ENCODE measurements around the gene PLXND1.

PLXND1 gene

DNA sequence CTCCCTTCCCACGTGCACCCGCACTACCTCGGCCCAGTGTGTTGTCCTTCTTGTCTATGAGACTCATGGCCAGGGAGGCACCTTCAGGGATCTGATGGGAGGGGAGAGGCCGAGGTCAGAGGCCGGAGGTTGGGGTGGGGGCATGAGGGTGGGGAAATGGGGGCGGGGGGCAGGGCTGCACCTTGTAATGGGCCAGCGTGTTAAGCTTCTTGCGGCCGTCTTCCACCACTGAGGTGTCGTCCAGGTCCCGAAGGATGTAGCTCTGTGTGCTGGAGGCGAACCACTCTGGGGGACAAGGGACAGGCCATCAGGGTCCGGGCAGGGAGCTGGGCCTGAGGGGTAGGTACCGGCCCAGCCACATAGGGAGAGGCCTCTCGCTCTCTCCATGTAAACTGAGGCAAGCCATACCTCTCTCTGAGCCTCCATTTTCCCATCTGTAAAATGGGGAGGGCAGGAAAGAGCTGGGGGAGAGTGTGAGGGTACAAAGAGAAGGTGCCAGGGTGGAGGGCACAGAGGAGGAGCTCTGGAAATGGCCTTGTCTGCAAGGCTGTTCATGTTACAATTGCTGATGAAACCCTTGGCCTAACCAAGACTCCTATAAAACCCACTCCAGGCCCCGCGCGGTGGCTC, 44.7 kb downstream of the PLXND1 start:
- DNase-seq: no peak

DNA sequence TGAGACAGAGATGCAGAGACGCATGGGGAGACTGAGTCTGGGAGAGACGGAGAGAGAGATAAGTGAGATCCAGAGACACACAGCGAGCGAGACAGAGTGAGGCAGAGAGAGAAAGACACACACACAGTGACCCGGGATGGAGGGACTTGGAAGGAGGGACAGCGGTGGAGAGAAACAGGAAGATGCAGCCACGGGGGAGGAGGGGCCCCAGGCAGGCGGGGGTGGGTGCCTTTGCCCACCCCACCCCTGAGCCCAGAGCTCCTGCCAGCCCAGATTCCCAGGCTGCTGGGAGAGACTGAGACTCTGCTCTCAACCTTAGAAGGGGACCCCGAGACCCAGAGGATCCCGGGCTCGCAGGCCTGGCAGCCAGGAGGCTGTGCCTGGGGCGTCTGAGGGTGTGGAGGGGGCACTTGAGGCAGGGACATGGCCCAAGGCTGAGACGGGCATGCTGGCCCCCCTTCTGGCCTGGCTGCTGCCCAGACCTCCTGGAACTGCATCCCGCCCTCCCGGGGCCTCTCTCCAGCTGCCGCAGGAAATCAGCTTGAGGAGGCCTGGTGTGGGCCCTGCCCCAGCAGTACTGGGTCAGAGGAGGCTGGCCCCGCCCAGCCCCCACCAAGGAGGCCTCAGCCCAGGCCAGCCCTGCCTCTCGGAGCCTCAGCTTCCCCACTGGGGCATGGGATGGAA, 45.4 kb downstream of the PLXND1 start:
- DNase-seq: no peak

DNA sequence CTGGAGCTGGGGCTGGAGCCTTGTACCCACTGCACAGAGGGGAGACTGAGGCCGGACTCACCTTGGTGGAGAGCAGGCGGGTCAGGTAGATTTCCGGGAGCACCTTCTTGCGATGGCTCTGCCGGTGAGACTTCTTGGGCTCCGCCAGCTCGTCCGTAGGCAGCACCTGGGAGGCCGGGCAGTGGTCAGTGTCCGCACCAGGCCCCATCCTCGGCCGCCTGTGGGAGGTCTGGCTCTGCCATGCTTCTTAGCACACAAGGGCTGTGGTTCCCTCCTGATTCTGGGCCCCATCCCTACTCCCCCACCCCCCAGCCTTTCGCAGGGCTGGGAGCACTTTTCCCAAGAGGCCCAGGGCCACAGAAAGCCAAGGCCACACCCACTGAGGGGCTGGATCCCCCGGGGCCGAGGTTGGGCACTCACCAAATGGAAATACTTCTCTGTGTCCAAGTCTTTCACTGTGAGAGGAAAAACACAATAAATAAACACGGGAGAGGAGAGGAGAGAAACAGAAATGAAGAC, 46.1 kb downstream of the PLXND1 start:
- no peak for DNase-seq

DNA sequence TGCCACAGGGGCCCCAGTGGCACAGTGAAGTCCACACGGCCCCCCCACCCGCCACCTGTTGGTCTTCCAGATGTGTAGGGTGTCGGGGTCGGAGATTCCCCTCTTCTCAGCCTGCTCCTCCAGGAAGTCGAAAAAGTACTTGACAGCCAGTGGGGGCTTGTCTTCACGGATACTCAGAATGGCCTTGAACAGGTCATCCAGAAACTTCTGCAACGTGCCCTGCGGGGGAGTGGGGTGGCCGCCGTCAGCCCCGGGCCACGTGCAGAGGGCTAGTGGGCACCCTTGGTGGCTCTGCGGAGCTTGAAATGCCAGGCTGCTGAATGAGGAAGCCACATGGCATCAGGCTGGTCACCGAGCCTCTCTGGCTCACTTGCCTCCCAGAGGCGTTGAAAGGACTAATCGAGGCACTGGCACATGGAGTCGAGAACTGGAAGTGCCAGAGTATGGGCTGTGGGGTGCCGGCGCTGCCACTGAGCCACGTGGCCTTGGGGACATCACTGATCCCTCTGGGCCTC, 46.9 kb downstream of the PLXND1 start:
- DNase-seq: no peak

DNA sequence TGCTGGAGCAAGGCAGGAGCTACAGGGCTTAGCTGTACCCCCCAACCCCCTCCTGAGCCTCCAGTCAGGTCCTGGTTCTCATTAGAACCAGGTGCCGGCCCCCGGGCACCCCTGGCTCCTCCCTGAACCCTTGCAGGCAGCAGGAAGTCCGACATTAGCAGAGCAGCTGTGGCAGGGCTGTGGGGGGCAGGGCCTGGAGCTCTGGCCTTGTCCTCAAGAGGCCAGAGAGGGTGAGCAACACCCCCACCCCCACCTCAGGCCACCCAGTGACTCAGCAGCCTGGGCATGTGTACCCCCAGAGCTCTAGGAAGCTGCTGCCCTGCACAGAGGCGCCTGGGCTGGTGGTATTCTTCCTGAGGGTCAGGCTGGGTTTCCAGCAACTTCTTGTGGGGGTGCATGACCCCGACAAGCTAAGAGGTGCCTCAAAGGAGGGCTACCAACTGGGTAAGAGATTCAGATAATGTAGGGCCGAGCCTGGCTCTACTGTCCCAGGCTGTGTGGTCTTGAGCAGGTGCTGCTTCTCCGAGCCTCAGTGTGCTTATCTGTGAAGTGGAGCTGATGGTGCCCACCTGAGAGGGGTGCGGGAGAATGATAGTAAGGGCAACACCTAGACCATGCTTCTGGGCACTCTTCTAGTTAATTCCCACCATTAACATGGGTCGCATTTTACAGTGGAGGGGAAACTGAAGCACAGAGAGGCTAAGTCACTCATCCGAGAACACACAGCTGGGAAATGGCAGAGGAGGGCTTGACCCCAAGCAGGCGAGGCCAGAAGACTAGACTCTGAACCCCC, 47.5 kb downstream of the PLXND1 start:
- no peak for DNase-seq

DNA sequence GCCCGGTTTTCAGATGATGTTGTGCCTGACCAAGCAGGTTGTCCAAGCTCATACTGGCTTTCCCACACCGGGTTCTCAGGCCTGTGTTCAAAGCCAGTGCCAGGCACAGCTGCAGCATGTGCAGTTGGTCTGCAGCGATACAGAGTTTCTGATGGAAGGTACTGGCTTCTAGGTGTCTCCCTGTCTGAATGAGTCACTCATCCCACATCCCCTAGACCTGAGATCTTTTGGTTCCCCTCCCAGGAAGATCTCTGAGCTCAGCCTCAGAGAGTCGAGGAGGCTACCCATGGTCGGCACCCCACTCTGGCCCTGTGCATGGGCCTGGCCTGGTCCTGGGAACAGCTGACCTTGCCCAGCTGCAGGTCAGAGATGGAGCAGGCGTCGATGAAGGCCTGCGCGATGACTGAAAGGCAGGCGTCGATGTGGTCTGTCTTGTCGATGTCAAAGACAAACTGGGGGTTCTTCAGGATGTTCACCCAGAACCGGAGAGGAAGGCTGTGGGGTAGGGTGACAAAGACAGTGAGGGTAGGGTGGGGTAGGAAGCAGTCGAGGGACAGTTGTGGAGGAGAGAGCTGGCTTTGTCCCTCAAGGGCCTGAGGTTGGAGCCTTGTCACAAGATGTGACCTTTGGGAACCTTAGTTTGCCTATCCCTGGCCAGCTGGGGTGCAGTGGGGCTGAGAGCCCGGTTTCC, 48.2 kb downstream of the PLXND1 start:
- DNase-seq: no peak

DNA sequence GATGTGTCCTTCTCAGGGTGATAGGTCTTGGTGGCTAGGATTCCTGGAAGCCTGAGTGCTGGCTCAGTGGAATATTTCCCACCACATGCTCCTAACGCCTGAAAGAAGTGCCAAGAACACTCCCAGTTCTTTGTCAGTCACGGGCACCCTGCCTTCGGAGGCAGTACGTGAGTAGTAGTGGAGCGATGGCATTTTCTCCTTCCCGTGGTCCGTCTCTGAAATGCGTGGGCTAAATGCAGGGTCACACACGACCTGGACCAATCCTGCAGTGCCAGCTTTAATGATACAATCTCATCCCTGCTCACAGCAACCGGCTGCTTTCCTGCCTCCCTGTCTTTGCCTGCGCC, 49.0 kb downstream of the PLXND1 start:
- DNase-seq: no peak

DNA sequence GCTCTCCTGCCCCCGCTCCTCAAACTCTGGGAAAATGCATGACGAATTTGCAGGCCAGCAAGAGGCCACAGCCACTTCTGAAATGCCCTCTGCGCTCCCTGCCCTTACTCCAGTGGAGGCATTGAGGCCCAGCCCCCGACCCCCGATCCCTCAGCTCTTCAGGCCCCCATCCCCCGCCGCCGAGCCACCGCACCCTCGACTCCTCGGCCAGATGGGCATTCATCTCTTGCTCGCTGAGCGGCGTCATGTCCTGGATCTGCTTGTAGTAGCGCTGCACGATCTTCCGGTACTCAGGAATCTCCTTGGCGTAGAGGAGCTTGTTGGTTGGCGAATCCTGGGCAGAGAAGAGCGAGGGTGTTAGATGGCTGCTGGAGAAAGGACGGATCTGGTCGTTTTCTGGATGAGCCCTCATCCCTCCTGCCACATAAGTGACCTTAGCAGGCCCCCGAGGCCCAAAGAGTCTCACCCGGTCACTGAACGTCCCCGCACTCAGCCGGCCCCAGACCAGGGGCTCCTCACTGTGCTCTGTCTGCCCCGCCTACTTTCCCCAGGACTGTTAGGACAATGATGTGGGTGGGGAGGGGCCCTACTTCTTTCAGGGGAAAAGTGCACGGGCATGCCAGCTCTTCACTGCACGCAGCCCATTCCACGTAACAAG, 49.5 kb downstream of the PLXND1 start:
- DNase-seq: no peak

DNA sequence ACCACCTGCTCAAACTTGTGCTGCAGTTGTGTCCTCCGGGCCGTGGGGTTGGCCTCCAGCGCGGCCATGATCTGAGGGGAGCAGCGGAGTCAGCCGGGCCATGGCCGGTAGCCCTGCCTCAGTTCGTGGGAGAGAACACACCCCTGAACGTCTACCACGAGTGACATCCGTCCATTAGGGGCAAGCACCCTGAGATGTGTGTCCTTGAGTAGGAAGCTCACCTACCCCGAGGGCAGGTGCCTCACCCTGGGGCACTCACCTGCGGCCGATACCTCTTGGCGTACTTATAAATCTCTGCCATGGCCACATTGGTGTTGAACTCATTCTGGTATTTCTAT, 50.1 kb downstream of the PLXND1 start:
- no peak for DNase-seq

DNA sequence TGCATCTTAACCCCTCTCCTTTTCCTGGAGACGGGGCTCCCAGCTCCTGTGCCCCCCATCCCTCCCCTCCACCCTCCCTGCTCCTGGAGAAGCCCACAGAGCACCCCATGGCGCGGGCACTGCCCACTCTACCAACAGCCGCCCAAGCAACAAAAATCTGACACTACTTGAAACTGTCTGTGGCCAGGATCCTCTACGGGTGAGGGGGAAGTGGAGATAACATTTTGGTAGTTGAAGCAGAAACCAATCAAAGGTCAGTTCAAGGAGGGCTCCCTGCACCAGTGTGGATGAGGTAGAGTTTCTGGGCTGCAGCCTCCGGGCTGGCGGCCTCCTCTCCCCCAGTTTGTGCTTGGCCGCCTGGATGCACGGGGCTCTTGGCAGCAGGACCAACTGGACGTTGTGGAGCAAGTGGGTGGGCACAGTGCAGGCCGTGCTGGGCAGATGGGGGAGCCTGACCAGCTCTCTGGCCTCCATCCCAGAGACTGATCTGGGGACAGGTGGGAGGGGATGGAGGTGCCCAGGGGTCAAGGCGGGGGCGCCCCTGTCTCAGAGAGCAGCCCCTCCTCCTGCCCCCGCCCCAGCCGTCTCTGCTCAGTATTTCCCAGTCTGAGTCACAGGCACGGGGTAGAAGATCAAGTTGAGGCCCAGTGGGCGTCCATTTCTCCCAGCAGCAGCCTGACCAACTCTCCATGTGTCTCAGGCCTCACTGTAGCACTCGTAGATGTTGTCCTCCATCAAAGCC, 50.7 kb downstream of the PLXND1 start:
- DNase-seq: no peak

DNA sequence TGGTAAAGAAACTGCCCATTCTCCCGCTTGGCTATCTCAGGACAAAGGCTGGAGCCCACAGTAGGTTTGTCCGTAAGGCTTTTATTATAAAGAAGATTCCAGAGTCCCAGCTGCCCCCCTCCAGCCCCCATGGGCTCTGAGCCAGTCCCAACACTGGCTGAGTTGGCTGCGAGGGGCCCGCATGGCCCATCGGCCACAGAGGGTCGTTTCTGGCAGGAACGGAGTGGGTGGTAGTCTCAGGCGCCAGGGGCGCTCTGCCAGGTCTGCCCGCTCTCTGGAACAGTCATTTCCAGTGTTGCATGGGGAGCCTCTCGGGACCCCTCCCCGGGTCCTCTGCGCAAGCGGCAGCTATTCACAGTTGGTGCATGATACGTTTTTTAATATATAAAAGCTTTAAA, 51.3 kb downstream of the PLXND1 start:
- no peak for DNase-seq

DNA sequence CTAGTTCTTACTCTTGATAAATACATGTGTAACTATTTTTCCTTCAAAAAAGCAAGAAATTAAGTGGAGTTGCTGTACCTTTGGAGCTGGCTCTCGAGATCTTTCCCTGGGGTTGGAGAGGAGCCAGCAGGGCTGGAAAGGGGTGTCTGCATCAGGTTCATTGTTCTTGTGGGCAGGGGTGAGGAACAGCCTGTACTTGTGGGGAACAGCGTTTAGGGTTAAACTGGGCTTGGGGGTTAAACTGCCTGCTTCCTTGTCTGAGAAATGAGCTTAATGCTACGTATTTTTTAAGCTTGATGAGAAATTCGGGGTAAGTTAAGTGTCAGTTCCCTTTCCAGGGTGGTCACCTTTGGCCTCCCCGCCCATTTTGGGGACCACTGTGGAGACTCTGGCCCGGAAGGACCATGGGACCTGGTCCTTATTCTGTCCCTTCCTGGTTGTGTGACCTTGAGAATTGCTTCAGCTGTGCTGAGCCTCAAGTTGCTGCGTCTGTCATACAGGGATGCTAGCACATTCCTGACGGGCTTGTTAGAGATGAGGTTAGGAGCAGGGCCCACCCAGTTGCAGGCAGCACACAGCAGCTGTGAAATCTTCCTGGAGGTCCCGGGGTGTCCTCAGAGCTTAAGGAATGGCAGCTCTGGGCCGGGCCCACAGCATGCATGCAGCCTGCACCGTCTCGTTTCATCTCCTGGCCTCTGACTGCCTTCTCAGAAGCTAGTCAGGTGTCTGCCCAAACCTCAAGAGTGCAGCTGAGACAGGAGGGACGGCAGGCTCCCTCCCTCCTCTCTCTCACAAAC, 51.9 kb downstream of the PLXND1 start:
- no peak for DNase-seq

DNA sequence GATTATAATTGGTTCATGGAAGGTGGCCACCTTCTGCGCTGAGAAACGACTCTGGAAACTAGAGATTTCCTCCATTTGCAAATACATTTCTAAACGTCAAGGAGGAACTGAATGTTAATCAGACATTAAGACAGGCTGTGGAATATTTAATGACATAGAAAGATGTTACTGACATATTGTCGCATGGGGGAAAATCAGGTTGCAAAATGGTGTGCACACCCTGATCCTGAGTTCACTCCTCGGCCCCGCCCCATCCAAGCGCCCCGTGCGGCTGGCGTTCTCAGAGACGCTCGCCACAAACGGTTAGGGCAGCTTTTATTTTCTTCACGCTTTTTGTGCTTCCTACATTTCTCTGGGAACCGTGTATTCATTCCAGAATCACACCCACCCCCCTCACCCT, 52.8 kb downstream of the PLXND1 start:
- no peak for DNase-seq

DNA sequence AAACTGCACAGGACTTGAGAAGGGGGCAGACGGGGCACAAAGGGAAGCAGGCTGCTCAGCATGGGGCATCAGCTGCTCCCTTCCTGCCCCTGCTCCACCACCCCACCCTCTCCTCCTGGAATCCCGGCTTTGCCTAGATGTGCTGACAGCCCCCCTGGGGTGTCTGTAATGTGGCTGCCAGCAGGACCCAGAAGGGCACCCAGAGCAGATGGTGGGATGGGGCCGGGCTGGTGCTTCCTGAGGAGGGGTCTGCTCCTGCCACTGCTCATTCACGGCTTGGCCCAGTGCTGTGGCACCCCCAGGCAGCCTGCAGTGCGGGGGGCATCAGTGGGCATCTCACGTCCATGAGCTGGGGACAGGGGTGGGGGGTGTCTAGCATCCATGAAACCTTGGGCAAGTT, 53.3 kb downstream of the PLXND1 start:
- DNase-seq: no peak

DNA sequence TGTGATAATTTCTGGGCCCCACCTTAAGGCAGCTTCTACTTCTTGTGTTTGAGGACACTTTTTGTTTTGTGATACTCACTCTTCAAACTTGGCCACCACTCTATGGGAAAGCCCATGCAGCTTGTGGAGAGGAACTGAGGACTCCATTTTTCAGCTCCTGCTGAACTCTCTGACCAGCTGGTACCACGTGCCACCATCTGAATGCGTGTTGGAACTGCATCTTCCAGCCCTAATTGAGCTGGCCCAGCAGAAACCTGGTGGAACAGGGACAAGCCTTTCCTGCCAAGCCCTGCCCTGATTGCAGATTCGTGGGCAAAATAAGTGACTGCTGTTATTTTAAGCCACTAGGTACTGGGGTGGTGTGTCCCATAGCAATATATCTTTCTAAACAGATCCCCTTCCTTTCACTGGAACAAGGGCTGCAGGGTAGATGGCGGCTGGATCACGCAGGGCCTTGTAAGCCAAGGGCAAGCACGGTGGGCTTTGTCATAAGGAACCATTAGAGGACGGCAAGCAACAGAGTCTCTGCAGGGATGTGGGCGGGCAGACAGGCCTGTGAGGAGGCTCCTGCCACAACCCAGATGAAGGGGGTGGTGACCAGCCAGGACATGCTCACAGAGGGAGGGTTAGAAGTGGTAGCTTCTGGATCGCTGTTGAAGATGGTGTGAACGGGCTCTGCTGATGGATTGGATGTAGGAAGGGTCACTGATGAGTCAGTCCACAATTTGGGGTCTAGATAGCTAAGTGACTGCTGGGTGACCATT, 54.0 kb downstream of the PLXND1 start:
- DNase-seq: no peak

DNA sequence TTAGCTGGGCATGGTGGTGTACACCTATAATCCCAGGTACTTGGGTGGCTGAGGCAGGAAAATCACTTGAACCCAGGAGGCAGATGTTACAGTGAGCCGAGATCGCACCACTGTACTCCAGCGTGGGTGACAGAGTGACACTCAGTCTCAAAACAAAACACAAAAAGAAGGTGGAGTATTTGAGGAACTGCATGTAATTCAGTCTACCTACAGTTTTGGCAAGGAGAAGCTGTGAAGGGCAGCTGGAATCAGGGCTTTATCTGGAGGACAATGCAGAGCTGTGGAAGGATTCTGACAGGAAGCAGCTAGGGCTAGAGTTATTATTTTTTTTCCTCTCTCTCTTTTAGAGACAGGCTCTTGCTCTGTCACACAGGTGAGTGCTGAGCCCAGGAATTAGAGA, 56.7 kb downstream of the PLXND1 start:
- DNase-seq: no peak

DNA sequence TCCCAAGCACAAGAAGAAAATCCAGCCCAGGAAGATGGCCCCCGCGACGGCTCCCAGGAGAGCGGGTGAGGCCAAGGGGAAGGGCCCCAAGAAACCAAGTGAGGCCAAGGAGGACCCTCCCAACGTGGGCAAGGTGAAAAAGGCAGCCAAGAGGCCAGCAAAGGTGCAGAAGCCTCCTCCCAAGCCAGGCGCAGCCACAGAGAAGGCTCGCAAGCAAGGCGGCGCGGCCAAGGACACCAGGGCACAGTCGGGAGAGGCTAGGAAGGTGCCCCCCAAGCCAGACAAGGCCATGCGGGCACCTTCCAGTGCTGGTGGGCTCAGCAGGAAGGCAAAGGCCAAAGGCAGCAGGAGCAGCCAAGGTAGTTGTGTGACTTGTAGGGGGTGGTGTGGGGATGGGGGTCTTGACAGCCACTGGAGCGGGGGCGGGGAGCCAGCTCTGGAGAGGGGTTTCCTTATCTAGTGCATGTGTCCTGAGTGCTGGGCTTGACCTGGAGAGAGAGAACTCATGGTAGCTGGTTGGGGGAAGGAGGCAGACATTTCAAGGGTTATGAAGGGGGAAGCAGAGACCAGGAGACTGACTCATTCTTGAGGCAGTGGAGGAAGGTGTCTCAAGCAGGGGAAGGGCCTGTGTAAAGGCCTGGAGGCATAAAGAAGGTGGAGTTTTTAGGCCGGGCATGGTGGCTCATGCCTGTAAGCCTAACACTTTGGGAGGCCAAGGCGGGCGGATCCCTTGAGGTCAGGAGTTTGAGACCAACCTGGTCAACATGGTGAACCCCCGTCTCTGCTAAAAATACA, 57.3 kb downstream of the PLXND1 start:
- DNase-seq: no peak

DNA sequence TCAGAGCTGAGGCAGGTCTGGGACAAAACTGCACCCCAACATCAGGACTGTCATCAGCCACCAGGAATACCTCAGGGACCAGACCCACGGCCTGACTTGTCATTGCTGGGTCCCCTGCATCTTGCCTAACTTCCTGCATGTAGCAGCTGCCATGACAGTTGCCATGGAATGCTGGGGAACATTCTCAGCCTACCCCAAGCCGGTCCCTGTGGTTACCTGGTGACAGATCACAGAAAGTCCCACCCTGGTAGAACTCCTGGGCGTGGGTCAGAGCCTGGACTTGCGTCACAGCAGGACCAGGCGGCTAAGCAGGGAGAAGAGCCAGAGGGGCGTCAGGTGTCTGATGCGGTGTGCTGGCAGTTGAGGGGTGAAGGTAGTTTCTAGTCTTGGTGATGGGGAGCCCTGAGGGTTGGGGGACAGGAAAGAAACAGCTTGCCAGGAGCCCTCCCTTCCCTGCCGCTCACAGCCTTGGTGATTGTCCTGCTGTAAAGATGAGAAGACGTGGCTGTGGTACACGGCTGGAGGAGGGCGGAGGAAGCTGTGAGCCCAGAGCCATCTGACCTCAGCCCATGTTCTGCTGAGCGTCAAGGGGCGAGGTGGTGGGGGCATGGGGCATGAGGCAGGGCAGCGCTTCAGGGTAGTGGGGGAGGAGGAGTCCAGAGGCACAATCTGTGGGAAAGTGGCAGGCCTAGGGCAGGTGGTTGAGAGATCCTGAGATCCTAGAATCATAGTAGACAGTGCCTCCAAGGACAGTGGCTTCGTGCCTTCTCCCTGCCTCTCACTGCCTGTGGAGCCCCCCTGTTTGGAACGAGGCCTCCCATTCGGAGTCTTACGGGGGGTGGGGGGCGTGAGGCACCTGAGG, 58.1 kb downstream of the PLXND1 start:
- no peak for DNase-seq

DNA sequence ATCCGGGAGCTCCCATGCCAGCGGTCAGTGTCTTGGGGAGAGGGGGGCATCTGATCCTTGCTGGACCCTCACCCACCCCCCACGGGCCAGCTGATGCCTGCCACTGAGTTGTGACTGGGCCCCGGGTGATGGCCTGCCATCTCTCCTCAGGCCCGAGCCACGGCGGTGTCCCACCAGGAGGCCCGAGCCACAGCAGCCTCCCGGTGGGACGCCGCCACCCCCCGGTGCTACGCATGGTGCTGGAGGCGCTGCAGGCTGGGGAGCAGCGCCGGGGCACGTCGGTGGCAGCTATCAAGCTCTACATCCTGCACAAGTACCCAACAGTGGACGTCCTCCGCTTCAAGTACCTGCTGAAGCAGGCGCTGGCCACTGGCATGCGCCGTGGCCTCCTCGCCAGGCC, 59.2 kb downstream of the PLXND1 start:
- no peak for DNase-seq
